ENCODE data around the gene ARAP1. TPM values are rescaled to one million over a fixed set of nuclear protein-coding genes. Genes with fewer than 3 reads are reported as not detected.

Gene ARAP1
- polyA plus RNA-seq, 3 donors: 48.7 to 487 (median 79.0) TPM

GRCh38 chr11:72720784-72721183 lies 31.4 kb downstream of the ARAP1 start:
- no peak overlapping the region for H2AFZ ChIP-seq (ENCODE audit: insufficient read depth, low read depth, low read length, poor library complexity, severe bottlenecking)
- no peak for TF ChIP-seq CTCF (IDR thresholded peaks at IDR 0.05)
- peak overlapping the region; percentile 64 for H3K9ac ChIP-seq (ENCODE audit: insufficient read depth, low read length, poor library complexity, severe bottlenecking)
- WGBS (ENCODE audit: insufficient coverage): 63% methylated on average over 3 of the region's 4 CpGs
- H3K9me3 Mint-ChIP-seq: no peaks in the 10 kb centered on the region
- DNase-seq: peak in 1 of 3 donors; percentile 30
- H3K9me3 ChIP-seq (replicated peaks in 1 of 2; ENCODE audit: control insufficient read depth in 1 of 2, insufficient read depth in 1 of 2, low read length in 2 of 2): no peaks in the 10 kb centered on the region
- H3K27me3 ChIP-seq (ENCODE audit: control insufficient read depth in 2 of 2, insufficient read depth in 2 of 2, low read length in 2 of 2): no peaks in the 10 kb centered on the region
- peak overlapping the region; percentile 75 to 85 for H3K27ac ChIP-seq (ENCODE audit: low read depth in 1 of 2, low read length in 2 of 2)
- H3K36me3 Mint-ChIP-seq: peaks cover 75 to 87% of the 10 kb centered on the region in 2 donors
- H3K27ac Mint-ChIP-seq: peak overlapping the region; percentile 88 to 98 (median 96)
- H3K79me2 ChIP-seq (ENCODE audit: insufficient read depth, low read length): peaks cover 100% of the 10 kb centered on the region
- peak overlapping the region; percentile 90 to 99 for H3K4me3 Mint-ChIP-seq
- H3K4me1 Mint-ChIP-seq: peaks cover 89% of the 10 kb centered on the region
- peak overlapping the region; percentile 94 for H3K4me2 ChIP-seq (replicated peaks; ENCODE audit: extremely low read depth, low read length, poor library complexity, severe bottlenecking)
- H3K27me3 Mint-ChIP-seq (ENCODE audit: low read depth in 3 of 3): peaks cover 0 to 2% (median 0%) of the 10 kb centered on the region in 3 donors
- H3K4me1 ChIP-seq (ENCODE audit: control insufficient read depth in 1 of 2, insufficient read depth in 2 of 2, low read length in 2 of 2): peaks cover 84 to 93% of the 10 kb centered on the region in 2 donors
- H3K4me3 ChIP-seq (replicated peaks in 1 of 3; ENCODE audit: low read depth in 2 of 3, low read length in 3 of 3): peak overlapping the region; percentile 64 to 85 (median 66)
- H3K36me3 ChIP-seq (replicated peaks in 1 of 2; ENCODE audit: control insufficient read depth in 1 of 2, insufficient read depth in 2 of 2, low read length in 2 of 2): peaks cover 50 to 80% of the 10 kb centered on the region in 2 donors
- H4K20me1 ChIP-seq (ENCODE audit: insufficient read depth, low read length): peaks cover 100% of the 10 kb centered on the region
- intact Hi-C loops (cut with micrococcal nuclease): loop anchor here (2.0 to 5.0 kb wide), 4 partner anchors 14 to 92 kb away; partner anchors contain the start of gene ATG16L2 (in 1 of the 2)

- H3K4me1 Mint-ChIP-seq: peaks cover 88% of the 10 kb centered on the region
- H3K4me1 ChIP-seq (ENCODE audit: control insufficient read depth in 1 of 2, insufficient read depth in 2 of 2, low read length in 2 of 2): peaks cover 77 to 89% of the 10 kb centered on the region in 2 donors
Measured at GRCh38 chr11:72720047-72720446, 32.2 kb downstream of the ARAP1 start.

More at GRCh38 chr11:72720047-72720446, 32.2 kb downstream of the ARAP1 start:
- Histone ChIP-seq H3K27ac (ENCODE audit: low read depth in 1 of 2, low read length in 2 of 2) (peak overlapping the region; percentile 75 to 85), H3K9ac (ENCODE audit: insufficient read depth, low read length, poor library complexity, severe bottlenecking) (peak overlapping the region; percentile 64), H3K4me2 (replicated peaks; ENCODE audit: extremely low read depth, low read length, poor library complexity, severe bottlenecking) (peak overlapping the region; percentile 94), H4K20me1 (ENCODE audit: insufficient read depth, low read length) (peaks cover 100% of the 10 kb centered on the region), H3K27me3 (ENCODE audit: control insufficient read depth in 2 of 2, insufficient read depth in 2 of 2, low read length in 2 of 2) (no peaks in the 10 kb centered on the region), H3K36me3 (replicated peaks in 1 of 2; ENCODE audit: control insufficient read depth in 1 of 2, insufficient read depth in 2 of 2, low read length in 2 of 2) (peaks cover 48 to 80% of the 10 kb centered on the region in 2 donors), H3K4me3 (replicated peaks in 1 of 3; ENCODE audit: low read depth in 2 of 3, low read length in 3 of 3) (peak overlapping the region; percentile 64 to 85 (median 66)), H3K9me3 (replicated peaks in 1 of 2; ENCODE audit: control insufficient read depth in 1 of 2, insufficient read depth in 1 of 2, low read length in 2 of 2) (no peaks in the 10 kb centered on the region), H3K79me2 (ENCODE audit: insufficient read depth, low read length) (peaks cover 100% of the 10 kb centered on the region), H2AFZ (ENCODE audit: insufficient read depth, low read depth, low read length, poor library complexity, severe bottlenecking) (no peak overlapping the region)
- no peak for TF ChIP-seq CTCF (IDR thresholded peaks at IDR 0.05)
- WGBS (ENCODE audit: insufficient coverage): 0% methylated on average over 3 of the region's 3 CpGs
- peak; percentile 49 to 76 (median 75) for DNase-seq
- H3K27me3 Mint-ChIP-seq (ENCODE audit: low read depth in 3 of 3): peaks cover 0 to 3% (median 0%) of the 10 kb centered on the region in 3 donors
- peak overlapping the region; percentile 88 to 98 (median 96) for H3K27ac Mint-ChIP-seq
- H3K9me3 Mint-ChIP-seq: no peaks in the 10 kb centered on the region
- H3K4me3 Mint-ChIP-seq: peak overlapping the region; percentile 90 to 99
- intact Hi-C loops (cut with micrococcal nuclease): loop anchor here (2.0 to 5.0 kb wide), 4 partner anchors 15 to 92 kb away; partner anchors contain the start of gene ATG16L2 (in 1 of the 2)
- H3K36me3 Mint-ChIP-seq: peaks cover 71 to 87% of the 10 kb centered on the region in 2 donors
